ENCODE results near the gene TTPAL.
A peak's percentile ranks its signal among the peaks of the same experiment; 100 is the strongest.

TTPAL gene

GRCh38 chr20:44491635-44492395 is 16.1 kb downstream of the TTPAL start:
- no peak for DNase-seq (ENCODE audit: insufficient read length, low spot score)
- TF ChIP-seq PAX5 (IDR thresholded peaks at IDR 0.05; ENCODE audit: insufficient read depth, low read length, severe bottlenecking) = no peak
- TF ChIP-seq POLR2A (IDR thresholded peaks at IDR 0.05; ENCODE audit: low read depth, low read length) = no peak
- TF ChIP-seq POU2F2 (IDR thresholded peaks at IDR 0.05; ENCODE audit: low read depth, low read length) = no peak
- no peak for TF ChIP-seq TAF1 (IDR thresholded peaks at IDR 0.05; ENCODE audit: low read depth, low read length)
- no peak for TF ChIP-seq POLR2AphosphoS5 (IDR thresholded peaks at IDR 0.05; ENCODE audit: low read depth, low read length)
- TF ChIP-seq SPI1 (IDR thresholded peaks at IDR 0.05; ENCODE audit: low read depth, low read length) = no peak
- FAIRE-seq = no peak

- TF ChIP-seq TAF1 (IDR thresholded peaks at IDR 0.05; ENCODE audit: low read depth, low read length) = no peak
- no peak for TF ChIP-seq POLR2AphosphoS5 (IDR thresholded peaks at IDR 0.05; ENCODE audit: low read depth, low read length)
- no peak for TF ChIP-seq POU2F2 (IDR thresholded peaks at IDR 0.05; ENCODE audit: low read depth, low read length)
- no peak for TF ChIP-seq SPI1 (IDR thresholded peaks at IDR 0.05; ENCODE audit: low read depth, low read length)
- TF ChIP-seq POLR2A (IDR thresholded peaks at IDR 0.05; ENCODE audit: low read depth, low read length) = no peak
- no peak for TF ChIP-seq PAX5 (IDR thresholded peaks at IDR 0.05; ENCODE audit: insufficient read depth, low read length, severe bottlenecking)
- DNase-seq (ENCODE audit: insufficient read length, low spot score) (no peak), FAIRE-seq (no peak)
Measured at GRCh38 chr20:44494266-44494665, 18.6 kb downstream of the TTPAL start.

DNA sequence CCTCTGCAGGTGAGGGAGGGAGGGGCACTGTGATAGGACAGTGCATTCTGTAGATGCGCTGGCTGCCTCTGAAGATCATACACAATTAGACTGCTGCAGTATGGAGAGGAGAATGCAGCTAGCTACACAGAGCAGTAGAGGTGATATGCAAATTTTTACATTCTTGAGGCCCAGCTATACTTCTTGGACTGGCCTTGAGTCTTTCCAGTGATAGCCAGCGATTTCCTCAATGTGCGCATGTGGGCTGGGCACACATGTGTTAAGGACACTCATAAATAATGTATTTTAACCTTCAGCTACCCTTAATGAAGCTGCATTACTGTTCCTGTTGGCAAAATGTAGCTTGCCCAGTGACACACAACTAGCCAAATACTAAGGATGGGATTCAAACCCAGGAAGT is 19.0 kb downstream of the TTPAL start:
- TF ChIP-seq TAF1 (IDR thresholded peaks at IDR 0.05; ENCODE audit: low read depth, low read length) (no peak), POU2F2 (IDR thresholded peaks at IDR 0.05; ENCODE audit: low read depth, low read length) (peak; percentile 48; the same call in 1 of the 2 replicates), PAX5 (IDR thresholded peaks at IDR 0.05; ENCODE audit: insufficient read depth, low read length, severe bottlenecking) (no peak), POLR2A (IDR thresholded peaks at IDR 0.05; ENCODE audit: low read depth, low read length) (no peak), SPI1 (IDR thresholded peaks at IDR 0.05; ENCODE audit: low read depth, low read length) (no peak), POLR2AphosphoS5 (IDR thresholded peaks at IDR 0.05; ENCODE audit: low read depth, low read length) (no peak)
- DNase-seq (ENCODE audit: insufficient read length, low spot score) = no peak
- FAIRE-seq = no peak

GRCh38 chr20:44495257-44495656 is 19.6 kb downstream of the TTPAL start:
- TF ChIP-seq PAX5 (IDR thresholded peaks at IDR 0.05; ENCODE audit: insufficient read depth, low read length, severe bottlenecking) (no peak), POLR2A (IDR thresholded peaks at IDR 0.05; ENCODE audit: low read depth, low read length) (peak; percentile 21; the same call in 1 of the 2 replicates)
- FAIRE-seq = no peak
- no peak for DNase-seq (ENCODE audit: insufficient read length, low spot score)

- TF ChIP-seq POLR2A (IDR thresholded peaks at IDR 0.05; ENCODE audit: low read depth, low read length) = no peak
- no peak for TF ChIP-seq SPI1 (IDR thresholded peaks at IDR 0.05; ENCODE audit: low read depth, low read length)
- no peak for TF ChIP-seq POU2F2 (IDR thresholded peaks at IDR 0.05; ENCODE audit: low read depth, low read length)
- TF ChIP-seq POLR2AphosphoS5 (IDR thresholded peaks at IDR 0.05; ENCODE audit: low read depth, low read length) = no peak
- no peak for TF ChIP-seq TAF1 (IDR thresholded peaks at IDR 0.05; ENCODE audit: low read depth, low read length)
- no peak for TF ChIP-seq PAX5 (IDR thresholded peaks at IDR 0.05; ENCODE audit: insufficient read depth, low read length, severe bottlenecking)
- FAIRE-seq (peak; percentile 43), DNase-seq (ENCODE audit: insufficient read length, low spot score) (no peak)
Measured at GRCh38 chr20:44495802-44496481, 20.3 kb downstream of the TTPAL start.

GRCh38 chr20:44496976-44497375 is 21.3 kb downstream of the TTPAL start:
- FAIRE-seq (no peak), DNase-seq (ENCODE audit: insufficient read length, low spot score) (no peak)
- TF ChIP-seq POU2F2 (IDR thresholded peaks at IDR 0.05; ENCODE audit: low read depth, low read length) (no peak), POLR2AphosphoS5 (IDR thresholded peaks at IDR 0.05; ENCODE audit: low read depth, low read length) (no peak), PAX5 (IDR thresholded peaks at IDR 0.05; ENCODE audit: insufficient read depth, low read length, severe bottlenecking) (no peak), TAF1 (IDR thresholded peaks at IDR 0.05; ENCODE audit: low read depth, low read length) (no peak), SPI1 (IDR thresholded peaks at IDR 0.05; ENCODE audit: low read depth, low read length) (no peak), POLR2A (IDR thresholded peaks at IDR 0.05; ENCODE audit: low read depth, low read length) (no peak)

- no peak for DNase-seq (ENCODE audit: insufficient read length, low spot score)
- FAIRE-seq = no peak
- TF ChIP-seq POLR2AphosphoS5 (IDR thresholded peaks at IDR 0.05; ENCODE audit: low read depth, low read length) (no peak), TAF1 (IDR thresholded peaks at IDR 0.05; ENCODE audit: low read depth, low read length) (no peak), POU2F2 (IDR thresholded peaks at IDR 0.05; ENCODE audit: low read depth, low read length) (no peak), SPI1 (IDR thresholded peaks at IDR 0.05; ENCODE audit: low read depth, low read length) (no peak), POLR2A (IDR thresholded peaks at IDR 0.05; ENCODE audit: low read depth, low read length) (no peak), PAX5 (IDR thresholded peaks at IDR 0.05; ENCODE audit: insufficient read depth, low read length, severe bottlenecking) (no peak)
Measured at GRCh38 chr20:44497761-44498160, 22.1 kb downstream of the TTPAL start.

GRCh38 chr20:44500221-44500620 is 24.5 kb downstream of the TTPAL start:
- TF ChIP-seq POLR2A (IDR thresholded peaks at IDR 0.05; ENCODE audit: low read depth, low read length) (no peak), SPI1 (IDR thresholded peaks at IDR 0.05; ENCODE audit: low read depth, low read length) (no peak), POLR2AphosphoS5 (IDR thresholded peaks at IDR 0.05; ENCODE audit: low read depth, low read length) (no peak), PAX5 (IDR thresholded peaks at IDR 0.05; ENCODE audit: insufficient read depth, low read length, severe bottlenecking) (no peak), POU2F2 (IDR thresholded peaks at IDR 0.05; ENCODE audit: low read depth, low read length) (no peak)
- FAIRE-seq = no peak
- no peak for DNase-seq (ENCODE audit: insufficient read length, low spot score)

- no peak for DNase-seq (ENCODE audit: insufficient read length, low spot score)
- TF ChIP-seq POLR2AphosphoS5 (IDR thresholded peaks at IDR 0.05; ENCODE audit: low read depth, low read length) (no peak), POLR2A (IDR thresholded peaks at IDR 0.05; ENCODE audit: low read depth, low read length) (no peak), PAX5 (IDR thresholded peaks at IDR 0.05; ENCODE audit: insufficient read depth, low read length, severe bottlenecking) (no peak), POU2F2 (IDR thresholded peaks at IDR 0.05; ENCODE audit: low read depth, low read length) (no peak), TAF1 (IDR thresholded peaks at IDR 0.05; ENCODE audit: low read depth, low read length) (no peak)
- no peak for FAIRE-seq
Measured at GRCh38 chr20:44501448-44501847, 25.8 kb downstream of the TTPAL start.
